Loucy (cell line): ENCODE results near the gene ZNHIT1.
"Not testable (repeated sequence)": the region's sequence is repeated elsewhere in the genome, so short reads cannot be mapped to it uniquely, and the experiment has no call there.

Experiments
- H2AFZ ChIP-seq: fragments of 200-600 bp; sonication (generic); 2 replicates; pipeline ENCODE4 v1.6.0; 2016; ENCODE audit warnings: antibody characterized with exemption, mild to moderate bottlenecking, low read length, moderate library complexity
- H3F3A ChIP-seq: fragments of 200-600 bp; 2 replicates; pipeline ENCODE4 v1.6.0; 2016; ENCODE audit warnings: antibody characterized with exemption, low read depth, mild to moderate bottlenecking
- H3K27me3 ChIP-seq: fragments of 200-600 bp; sonication (generic); 2 replicates; pipeline ENCODE4 v1.6.1; 2014; ENCODE audit warnings: low read length, mild to moderate bottlenecking; ENCODE audit not compliant: insufficient read depth, poor library complexity, severe bottlenecking
- H3K36me3 ChIP-seq: fragments of 200-600 bp; sonication (generic); 2 replicates; pipeline ENCODE4 v1.6.1; 2016; ENCODE audit warnings: low read length; ENCODE audit not compliant: insufficient read depth
- H3K4me1 ChIP-seq: fragments of 200-600 bp; sonication (generic); 2 replicates; pipeline ENCODE4 v1.5.1; 2014; ENCODE audit warnings: low read length, mild to moderate bottlenecking; ENCODE audit not compliant: insufficient read depth, poor library complexity, severe bottlenecking
- H3K4me2 ChIP-seq: fragments of 200-600 bp; sonication (generic); 2 replicates; pipeline ENCODE4 v1.6.0; 2014; ENCODE audit warnings: antibody characterized with exemption, low read length, low read depth, mild to moderate bottlenecking; ENCODE audit not compliant: poor library complexity, severe bottlenecking
- H3K4me3 ChIP-seq: fragments of 200-600 bp; sonication (generic); 2 replicates; pipeline ENCODE4 v1.5.1; 2014; ENCODE audit warnings: low read length, mild to moderate bottlenecking, mixed read lengths; ENCODE audit not compliant: poor library complexity, severe bottlenecking
- H3K79me2 ChIP-seq: fragments of 200-600 bp; sonication (generic); 2 replicates; pipeline ENCODE4 v1.6.1; 2014; ENCODE audit warnings: low read length; ENCODE audit not compliant: insufficient read depth
- H3K9ac ChIP-seq: fragments of 200-600 bp; sonication (generic); 2 replicates; pipeline ENCODE4 v1.6.0; 2014; ENCODE audit warnings: mild to moderate bottlenecking, low read depth, low read length, moderate library complexity; ENCODE audit not compliant: poor library complexity, severe bottlenecking
- H3K9me2 ChIP-seq: fragments of 200-600 bp; sonication (generic); replicated peaks from 2 replicates; pipeline ENCODE4 v1.6.1; 2016; ENCODE audit warnings: low read depth, low read length, mixed read lengths
- H3K9me3 ChIP-seq: fragments of 200-600 bp; sonication (generic); 2 replicates; pipeline ENCODE4 v1.6.1; 2014; ENCODE audit warnings: mild to moderate bottlenecking, antibody characterized with exemption, low read length, low read depth; ENCODE audit not compliant: insufficient read depth
- H4K20me1 ChIP-seq: fragments of 200-600 bp; sonication (generic); 2 replicates; pipeline ENCODE4 v1.6.0; 2014; ENCODE audit warnings: antibody characterized with exemption, low read length, mild to moderate bottlenecking; ENCODE audit not compliant: insufficient read depth, poor library complexity, severe bottlenecking
- EZH2phosphoT487 ChIP-seq: fragments of 200-600 bp; IDR thresholded peaks from 2 replicates; pipeline ENCODE4 v1.6.1; 2018; ENCODE audit warnings: antibody characterized with exemption, mild to moderate bottlenecking, moderate library complexity, borderline replicate concordance
- TF ChIP-seq, protein P1 (sequence below): fragments of 200-600 bp; sonication (generic); conservative IDR thresholded peaks from 2 replicates; pipeline ENCODE4 v1.5.1; 2014; ENCODE audit warnings: mild to moderate bottlenecking, antibody characterized with exemption, low read length

The ZNHIT1 gene

DNA sequence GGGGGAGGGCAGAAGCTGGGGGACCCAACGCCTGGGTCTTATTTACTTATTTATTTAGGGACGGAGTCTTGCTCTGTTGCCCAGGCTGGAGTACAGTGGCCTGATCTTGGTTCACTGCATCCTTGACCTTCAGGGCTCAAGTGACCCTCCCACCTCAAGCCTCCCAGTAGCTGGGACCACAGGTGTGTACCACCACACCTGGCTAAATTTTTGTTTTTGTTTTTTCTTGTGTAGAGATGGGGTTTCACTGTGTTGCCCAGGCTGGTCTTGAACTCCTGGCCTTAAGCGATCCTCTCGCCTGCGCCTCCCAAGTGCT, 15.4 kb upstream of the ZNHIT1 start:
- no peak overlapping the region for H3K9ac ChIP-seq
- H3K79me2 ChIP-seq, result no peaks in the 10 kb centered on the region
- no peak overlapping the region for H2AFZ ChIP-seq

DNA sequence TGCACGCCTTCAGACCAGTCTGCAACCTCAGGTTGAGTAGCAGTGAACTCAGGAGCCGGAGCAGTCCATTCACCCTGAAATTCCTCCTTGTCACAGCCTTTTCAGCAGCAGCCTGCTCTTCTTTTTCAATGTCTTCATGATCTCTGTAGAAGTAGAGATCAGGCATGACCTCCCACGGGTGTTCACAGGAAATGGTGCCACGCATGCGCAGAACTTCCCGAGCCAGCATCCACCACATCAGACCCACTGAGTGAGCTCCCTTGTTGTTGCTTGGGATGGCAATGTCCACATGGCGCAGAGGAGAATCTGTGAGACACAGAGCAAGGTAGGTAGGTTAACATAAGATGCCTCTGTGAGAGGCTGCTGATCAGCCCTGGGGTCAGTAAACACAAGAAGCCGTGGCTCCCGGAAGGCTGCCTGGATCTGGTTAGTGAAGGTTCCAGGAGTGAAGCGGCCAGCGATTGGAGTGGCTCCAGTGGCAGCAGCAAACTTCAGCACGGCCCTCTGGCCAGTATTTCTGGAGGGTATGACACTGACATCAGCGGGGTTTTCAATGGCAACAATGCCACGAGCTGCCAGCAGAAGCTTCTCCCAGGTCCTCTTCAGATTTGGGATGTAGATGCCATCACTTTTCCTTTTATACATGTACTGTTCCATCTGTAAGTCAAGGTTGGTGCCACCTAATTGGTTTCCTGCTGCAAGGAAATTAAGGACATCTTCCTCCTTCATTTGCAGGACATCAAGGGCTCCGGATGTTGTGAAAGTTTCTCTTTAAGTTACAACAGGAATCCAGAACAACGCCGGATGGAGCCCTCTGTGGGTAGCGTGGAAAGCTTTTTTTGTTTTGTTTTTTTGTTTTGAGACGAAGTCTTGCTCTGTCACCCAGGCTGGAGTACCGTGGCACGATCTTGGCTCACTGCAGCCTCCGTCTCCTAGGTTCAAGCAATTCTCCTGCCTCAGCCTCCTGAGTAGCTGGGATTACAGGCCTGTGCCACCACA, 13.9 kb upstream of the ZNHIT1 start:
- not testable (repeated sequence) for H3K4me2 ChIP-seq, H2AFZ ChIP-seq, H3K27me3 ChIP-seq, H3F3A ChIP-seq, H3K9me3 ChIP-seq, H3K9me2 ChIP-seq, H3K79me2 ChIP-seq, H3K4me3 ChIP-seq, H3K36me3 ChIP-seq, H3K4me1 ChIP-seq, H4K20me1 ChIP-seq, H3K9ac ChIP-seq

More for the DNA sequence above, 15.4 kb upstream of the ZNHIT1 start:
- Histone ChIP-seq H3K4me2 (no peak overlapping the region), H3K9me3 (no peaks in the 10 kb centered on the region), H3K9me2 (no peaks in the 10 kb centered on the region), H3K4me1 (no peaks in the 10 kb centered on the region), H3K4me3 (no peak overlapping the region), H3K27me3 (no peaks in the 10 kb centered on the region), H3K36me3 (no peaks in the 10 kb centered on the region), H3F3A (no peaks in the 10 kb centered on the region), H4K20me1 (no peaks in the 10 kb centered on the region)
- no peak for TF ChIP-seq EZH2phosphoT487
- TF ChIP-seq, protein P1, sequence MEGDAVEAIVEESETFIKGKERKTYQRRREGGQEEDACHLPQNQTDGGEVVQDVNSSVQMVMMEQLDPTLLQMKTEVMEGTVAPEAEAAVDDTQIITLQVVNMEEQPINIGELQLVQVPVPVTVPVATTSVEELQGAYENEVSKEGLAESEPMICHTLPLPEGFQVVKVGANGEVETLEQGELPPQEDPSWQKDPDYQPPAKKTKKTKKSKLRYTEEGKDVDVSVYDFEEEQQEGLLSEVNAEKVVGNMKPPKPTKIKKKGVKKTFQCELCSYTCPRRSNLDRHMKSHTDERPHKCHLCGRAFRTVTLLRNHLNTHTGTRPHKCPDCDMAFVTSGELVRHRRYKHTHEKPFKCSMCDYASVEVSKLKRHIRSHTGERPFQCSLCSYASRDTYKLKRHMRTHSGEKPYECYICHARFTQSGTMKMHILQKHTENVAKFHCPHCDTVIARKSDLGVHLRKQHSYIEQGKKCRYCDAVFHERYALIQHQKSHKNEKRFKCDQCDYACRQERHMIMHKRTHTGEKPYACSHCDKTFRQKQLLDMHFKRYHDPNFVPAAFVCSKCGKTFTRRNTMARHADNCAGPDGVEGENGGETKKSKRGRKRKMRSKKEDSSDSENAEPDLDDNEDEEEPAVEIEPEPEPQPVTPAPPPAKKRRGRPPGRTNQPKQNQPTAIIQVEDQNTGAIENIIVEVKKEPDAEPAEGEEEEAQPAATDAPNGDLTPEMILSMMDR, result no peak

DNA sequence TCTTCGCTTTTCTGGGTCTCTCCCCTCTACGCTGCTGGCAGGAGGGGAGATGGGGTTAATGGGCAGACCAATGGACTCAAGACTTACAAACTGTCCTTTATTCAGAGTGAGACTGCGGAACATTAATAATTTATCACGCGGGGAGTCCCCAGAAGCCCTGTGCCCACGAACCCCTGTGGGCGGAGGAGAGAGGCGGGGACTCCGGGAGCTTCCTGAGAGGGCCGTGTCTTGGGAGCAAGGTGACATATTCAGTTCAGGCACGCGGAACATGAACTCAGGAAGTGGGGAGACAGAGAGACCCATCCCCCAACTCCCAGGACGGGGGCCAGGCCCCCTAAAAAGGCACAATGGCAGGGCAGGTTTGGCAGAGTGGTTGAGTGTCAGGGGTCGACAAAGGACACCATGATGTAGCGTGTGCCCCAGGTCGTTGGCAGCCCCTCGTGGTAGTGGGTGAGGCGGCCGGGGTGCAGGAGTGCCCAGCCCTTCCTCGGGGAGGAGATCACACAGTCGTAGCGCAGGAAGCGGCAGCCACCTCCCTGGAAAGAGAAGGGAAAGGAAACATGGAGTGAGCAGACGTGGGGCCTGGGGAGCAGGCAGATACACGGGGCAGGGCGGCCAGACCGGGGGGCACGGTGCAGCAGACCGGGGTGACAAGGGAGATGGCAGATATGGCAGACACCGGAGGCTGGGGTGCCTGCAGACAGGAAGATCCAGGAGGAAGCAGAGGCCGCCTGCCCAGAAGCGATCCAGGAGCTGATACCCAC, 11.9 kb upstream of the ZNHIT1 start:
- Histone ChIP-seq H2AFZ (no peak overlapping the region), H3K4me3 (no peak overlapping the region), H3K9me2 (no peaks in the 10 kb centered on the region), H3K36me3 (no peaks in the 10 kb centered on the region), H3K27me3 (no peaks in the 10 kb centered on the region), H3K4me2 (no peak overlapping the region), H3K79me2 (no peaks in the 10 kb centered on the region), H3K4me1 (no peaks in the 10 kb centered on the region), H3K9me3 (no peaks in the 10 kb centered on the region), H4K20me1 (no peaks in the 10 kb centered on the region), H3K9ac (no peak overlapping the region), H3F3A (no peaks in the 10 kb centered on the region)
- TF ChIP-seq EZH2phosphoT487, result no peak
- TF ChIP-seq, protein P1, result no peak
